WTC11 (cell line): ENCODE measurements around the gene PPP4R3B. TPM values are rescaled to one million over a fixed set of nuclear protein-coding genes. Genes with fewer than 3 reads are reported as not detected.

ENCODE experiments used
- ATAC-seq: fragments of 200-7000 bp; cut with Tn5 transposase; 2 replicates; pipeline ENCODE4 v1.10.0; 2021; ENCODE audit warnings: mild to moderate bottlenecking, moderate library complexity
- CTCF ChIA-PET: fragments of 300-600 bp; sonication (Branson Sonifier 250); formaldehyde crosslinking; loops from one replicate; lab custom pipeline; 2021; ENCODE audit warnings: antibody characterized with exemption; lab: Charles Lee
- POLR2A ChIA-PET: fragments of 350-600 bp; sonication (Branson Sonifier 250); formaldehyde crosslinking; loops from one replicate; lab custom pipeline; 2021; ENCODE audit warnings: antibody characterized with exemption; lab: Charles Lee
- DNase-seq: peaks from one replicate; pipeline ENCODE4 v3.0.0; 2021; ENCODE audit warnings: low spot score
- H3K27ac Mint-ChIP-seq: 2 replicates; pipeline ENCODE4 v1.8.0; 2021; ENCODE audit warnings: mixed read lengths
- H3K27me3 Mint-ChIP-seq: 2 replicates; pipeline ENCODE4 v1.8.0; 2021; ENCODE audit warnings: low read depth, mild to moderate bottlenecking, moderate library complexity, mixed read lengths
- H3K36me3 Mint-ChIP-seq: 2 replicates; pipeline ENCODE4 v1.8.0; 2021; ENCODE audit warnings: mixed read lengths
- H3K4me1 Mint-ChIP-seq: 2 replicates; pipeline ENCODE4 v1.8.0; 2022; ENCODE audit warnings: mixed read lengths
- H3K4me3 Mint-ChIP-seq: 2 replicates; pipeline ENCODE4 v1.8.0; 2021; ENCODE audit warnings: mild to moderate bottlenecking, moderate library complexity, mixed read lengths
- H3K9me3 Mint-ChIP-seq: 2 replicates; pipeline ENCODE4 v1.8.0; 2021; ENCODE audit warnings: mixed read lengths
- ETV6 ChIP-seq: sonication (generic); formaldehyde crosslinking; IDR thresholded peaks from 2 replicates; pipeline ENCODE4 v1.8.1; 2022; ENCODE audit warnings: mild to moderate bottlenecking, missing genetic modification reagents
- GRHL2 ChIP-seq: fragments of 250-450 bp; sonication (Bioruptor Pico); IDR thresholded peaks from 2 replicates; pipeline ENCODE4 v1.8.0; 2022; ENCODE audit warnings: mild to moderate bottlenecking, moderate library complexity; ENCODE audit not compliant: insufficient replicate concordance, severe bottlenecking
- IRF2 ChIP-seq: sonication (generic); formaldehyde crosslinking; IDR thresholded peaks from 2 replicates; pipeline ENCODE4 v1.8.0; 2022; ENCODE audit warnings: low read depth, missing genetic modification reagents, borderline replicate concordance
- JAZF1 ChIP-seq: fragments of 250-450 bp; sonication (Bioruptor Pico); IDR thresholded peaks from 2 replicates; pipeline ENCODE4 v1.9.0; 2021; ENCODE audit warnings: moderate library complexity, mild to moderate bottlenecking, inconsistent platforms
- JUN ChIP-seq: sonication (generic); formaldehyde crosslinking; IDR thresholded peaks from 2 replicates; pipeline ENCODE4 v1.8.0; 2023; ENCODE audit warnings: mild to moderate bottlenecking, missing genetic modification reagents
- KAT7 ChIP-seq: sonication (generic); formaldehyde crosslinking; IDR thresholded peaks from 2 replicates; pipeline ENCODE4 v1.8.1; 2023; ENCODE audit warnings: missing genetic modification reagents, mild to moderate bottlenecking, borderline replicate concordance
- MXD4 ChIP-seq: fragments of 250-450 bp; sonication (Bioruptor Pico); IDR thresholded peaks from 2 replicates; pipeline ENCODE4 v1.8.0; 2021; ENCODE audit warnings: mild to moderate bottlenecking, moderate library complexity, borderline replicate concordance
- NFE2L1 ChIP-seq: sonication (generic); formaldehyde crosslinking; IDR thresholded peaks from 2 replicates; pipeline ENCODE4 v1.8.1; 2023; ENCODE audit warnings: missing genetic modification reagents
- NFYB ChIP-seq: sonication (generic); formaldehyde crosslinking; conservative IDR thresholded peaks from 2 replicates; pipeline ENCODE4 v1.8.0; 2022; ENCODE audit warnings: low read depth, missing genetic modification reagents
- SMAD3 ChIP-seq: sonication (generic); formaldehyde crosslinking; IDR thresholded peaks from 2 replicates; pipeline ENCODE4 v1.8.0; 2022; ENCODE audit warnings: missing genetic modification reagents, mild to moderate bottlenecking, borderline replicate concordance
- TEAD4 ChIP-seq: sonication (generic); formaldehyde crosslinking; IDR thresholded peaks from 2 replicates; pipeline ENCODE4 v1.8.0; 2022; ENCODE audit warnings: mild to moderate bottlenecking, missing genetic modification reagents
- ZNF121 ChIP-seq: sonication (generic); formaldehyde crosslinking; IDR thresholded peaks from 2 replicates; pipeline ENCODE4 v1.8.0; 2023; ENCODE audit warnings: missing genetic modification reagents
- ZNF317 ChIP-seq: sonication (generic); formaldehyde crosslinking; IDR thresholded peaks from 2 replicates; pipeline ENCODE4 v1.8.1; 2023; ENCODE audit warnings: low read depth, mild to moderate bottlenecking, moderate library complexity, missing genetic modification reagents, borderline replicate concordance
- total RNA-seq: library from RNA; stranded (reverse); gene quantifications from 3 replicates; pipeline ENCODE4 v1.2.3, GENCODE V29; 2021
- TF ChIP-seq, protein P1 (sequence below): fragments of 250-450 bp; sonication (Bioruptor Pico); conservative IDR thresholded peaks from 2 replicates; pipeline ENCODE4 v1.9.0; 2021; ENCODE audit warnings: mild to moderate bottlenecking
- TF ChIP-seq, protein P2 (sequence below): sonication (generic); formaldehyde crosslinking; IDR thresholded peaks from 2 replicates; pipeline ENCODE4 v1.8.1; 2023; ENCODE audit warnings: mild to moderate bottlenecking, missing genetic modification reagents, moderate library complexity
- TF ChIP-seq, protein P3 (sequence below): sonication (generic); formaldehyde crosslinking; conservative IDR thresholded peaks from 2 replicates; pipeline ENCODE4 v1.8.1; 2023; ENCODE audit warnings: mild to moderate bottlenecking, low read depth, missing genetic modification reagents, moderate library complexity
- TF ChIP-seq, protein P4 (sequence below): fragments of 250-450 bp; sonication (Bioruptor Pico); IDR thresholded peaks from 2 replicates; pipeline ENCODE4 v1.9.0; 2021; ENCODE audit warnings: mild to moderate bottlenecking
- TF ChIP-seq, protein P5 (sequence below): sonication (generic); formaldehyde crosslinking; IDR thresholded peaks from 2 replicates; pipeline ENCODE4 v1.8.0; 2022; ENCODE audit warnings: mild to moderate bottlenecking, missing genetic modification reagents
- TF ChIP-seq, protein P6 (sequence below): sonication (generic); formaldehyde crosslinking; IDR thresholded peaks from 2 replicates; pipeline ENCODE4 v1.8.0; 2023; ENCODE audit warnings: missing genetic modification reagents
- TF ChIP-seq, protein P7 (sequence below): fragments of 250-450 bp; sonication (Bioruptor Pico); IDR thresholded peaks from 2 replicates; pipeline ENCODE4 v1.9.0; 2021; ENCODE audit warnings: mild to moderate bottlenecking
- TF ChIP-seq, protein P8 (sequence below): fragments of 250-450 bp; sonication (Bioruptor Pico); IDR thresholded peaks from 2 replicates; pipeline ENCODE4 v1.8.0; 2021; ENCODE audit warnings: mild to moderate bottlenecking

Gene PPP4R3B
- total RNA-seq, 1 experiment from 2014 or later = 39.0 TPM

DNA sequence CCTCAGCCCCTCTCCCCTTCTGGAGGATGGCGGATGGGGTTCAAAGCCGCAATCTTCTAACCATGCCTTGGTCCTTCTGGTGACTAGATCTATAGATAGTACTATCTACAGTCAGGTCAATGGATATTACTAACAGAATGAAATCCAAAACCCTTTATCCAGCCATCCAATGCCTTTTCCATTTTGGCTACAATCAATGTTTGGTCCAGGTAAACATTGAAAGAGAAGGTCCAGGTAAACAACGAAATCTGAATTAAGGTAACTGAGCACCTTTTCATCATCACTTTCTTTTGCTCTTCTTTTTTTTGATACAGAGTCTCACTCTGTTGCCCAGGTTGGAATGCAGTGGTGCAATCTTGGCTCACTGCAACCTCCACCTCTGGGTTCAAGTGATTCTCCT is 9.7 kb downstream of the PPP4R3B start:
- Mint-ChIP-seq H3K36me3 (peaks cover 13% of the 10 kb centered on the region), H3K9me3 (no peaks in the 10 kb centered on the region), H3K27ac (no peak overlapping the region), H3K27me3 (no peaks in the 10 kb centered on the region), H3K4me3 (no peak overlapping the region), H3K4me1 (no peaks in the 10 kb centered on the region)
- TF ChIP-seq KAT7 (CRISPR knock-in tag) (no peak), ZNF317 (CRISPR knock-in tag) (no peak), JUN (CRISPR knock-in tag) (no peak), ZNF121 (CRISPR knock-in tag) (no peak)
- TF ChIP-seq, protein P1, sequence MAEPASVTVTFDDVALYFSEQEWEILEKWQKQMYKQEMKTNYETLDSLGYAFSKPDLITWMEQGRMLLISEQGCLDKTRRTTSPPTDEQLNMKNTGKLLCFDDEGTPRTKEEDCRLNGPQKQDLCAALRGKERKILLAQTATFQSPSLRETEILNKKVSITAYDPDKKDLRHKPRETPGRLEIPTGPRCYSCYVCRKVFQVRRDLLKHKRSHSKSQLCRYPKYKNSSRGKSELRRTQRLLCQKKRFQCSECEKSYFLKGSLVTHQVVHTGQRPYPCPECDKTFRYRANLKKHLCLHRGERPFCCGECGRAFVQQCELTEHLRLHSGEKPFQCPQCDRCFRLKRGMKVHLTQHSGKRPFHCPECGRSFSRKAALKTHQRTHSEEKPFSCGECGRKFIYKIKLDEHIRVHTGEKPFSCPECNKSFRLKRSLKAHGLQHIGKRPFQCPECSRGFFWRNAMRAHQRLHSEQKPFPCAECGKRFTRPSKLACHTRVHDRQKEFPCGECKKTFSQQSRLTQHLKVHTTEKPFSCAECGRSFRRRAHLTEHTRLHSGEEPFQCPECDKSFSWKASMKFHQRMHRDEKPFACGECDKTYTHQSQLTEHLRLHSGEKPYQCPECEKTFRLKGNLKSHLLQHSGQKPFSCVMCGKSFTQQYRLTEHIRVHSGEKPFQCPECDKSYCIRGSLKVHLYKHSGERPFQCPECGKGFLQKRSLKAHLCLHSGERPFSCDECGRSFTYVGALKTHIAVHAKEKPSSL (CRISPR knock-in tag) = no peak
- TF ChIP-seq, protein P2, sequence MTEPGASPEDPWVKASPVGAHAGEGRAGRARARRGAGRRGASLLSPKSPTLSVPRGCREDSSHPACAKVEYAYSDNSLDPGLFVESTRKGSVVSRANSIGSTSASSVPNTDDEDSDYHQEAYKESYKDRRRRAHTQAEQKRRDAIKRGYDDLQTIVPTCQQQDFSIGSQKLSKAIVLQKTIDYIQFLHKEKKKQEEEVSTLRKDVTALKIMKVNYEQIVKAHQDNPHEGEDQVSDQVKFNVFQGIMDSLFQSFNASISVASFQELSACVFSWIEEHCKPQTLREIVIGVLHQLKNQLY (CRISPR knock-in tag) = no peak
- TF ChIP-seq, protein P3, sequence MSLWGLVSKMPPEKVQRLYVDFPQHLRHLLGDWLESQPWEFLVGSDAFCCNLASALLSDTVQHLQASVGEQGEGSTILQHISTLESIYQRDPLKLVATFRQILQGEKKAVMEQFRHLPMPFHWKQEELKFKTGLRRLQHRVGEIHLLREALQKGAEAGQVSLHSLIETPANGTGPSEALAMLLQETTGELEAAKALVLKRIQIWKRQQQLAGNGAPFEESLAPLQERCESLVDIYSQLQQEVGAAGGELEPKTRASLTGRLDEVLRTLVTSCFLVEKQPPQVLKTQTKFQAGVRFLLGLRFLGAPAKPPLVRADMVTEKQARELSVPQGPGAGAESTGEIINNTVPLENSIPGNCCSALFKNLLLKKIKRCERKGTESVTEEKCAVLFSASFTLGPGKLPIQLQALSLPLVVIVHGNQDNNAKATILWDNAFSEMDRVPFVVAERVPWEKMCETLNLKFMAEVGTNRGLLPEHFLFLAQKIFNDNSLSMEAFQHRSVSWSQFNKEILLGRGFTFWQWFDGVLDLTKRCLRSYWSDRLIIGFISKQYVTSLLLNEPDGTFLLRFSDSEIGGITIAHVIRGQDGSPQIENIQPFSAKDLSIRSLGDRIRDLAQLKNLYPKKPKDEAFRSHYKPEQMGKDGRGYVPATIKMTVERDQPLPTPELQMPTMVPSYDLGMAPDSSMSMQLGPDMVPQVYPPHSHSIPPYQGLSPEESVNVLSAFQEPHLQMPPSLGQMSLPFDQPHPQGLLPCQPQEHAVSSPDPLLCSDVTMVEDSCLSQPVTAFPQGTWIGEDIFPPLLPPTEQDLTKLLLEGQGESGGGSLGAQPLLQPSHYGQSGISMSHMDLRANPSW (CRISPR knock-in tag) = no peak
- POLR2A ChIA-PET = no interaction called here
- DNase-seq (no peak), ATAC-seq (no peak)
- CTCF ChIA-PET = no interaction called here

DNA sequence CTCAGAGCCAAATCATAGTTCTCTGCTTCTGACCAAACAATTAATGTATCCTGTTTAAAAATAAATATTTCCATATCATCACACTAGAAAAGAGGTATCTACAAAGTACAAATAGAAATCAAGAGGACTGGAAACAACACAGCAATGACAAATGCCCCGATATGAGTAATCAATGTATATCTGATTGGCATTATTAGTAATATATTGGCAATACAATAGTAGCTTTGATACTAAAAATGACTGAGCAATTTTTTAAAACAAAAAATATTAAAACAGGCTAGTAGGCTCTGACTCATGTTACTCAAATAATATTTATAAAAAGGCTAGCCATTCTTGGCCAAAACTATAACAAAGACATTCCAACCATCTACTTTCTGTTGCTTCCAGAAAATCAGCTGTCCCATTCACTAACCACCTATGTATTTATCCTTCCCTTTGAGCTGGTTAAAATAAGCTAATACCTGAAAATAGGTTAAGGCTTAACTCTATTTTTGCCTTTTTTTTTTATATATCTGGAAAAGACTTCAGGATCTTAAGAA is 13.3 kb downstream of the PPP4R3B start:
- no peaks in the 10 kb centered on the region for H3K27me3 Mint-ChIP-seq
- DNase-seq = no peak
- H3K4me3 Mint-ChIP-seq = no peak overlapping the region
- H3K4me1 Mint-ChIP-seq = no peaks in the 10 kb centered on the region
- ChIA-PET CTCF (interaction anchor here (1.3 kb wide), 1 partner anchor 16 kb away, joined by 3 read pairs; no protein-coding TSS in a partner anchor), POLR2A (no interaction called here)
- H3K27ac Mint-ChIP-seq = no peak overlapping the region
- peaks cover 17% of the 10 kb centered on the region for H3K36me3 Mint-ChIP-seq
- no peak for ATAC-seq
- no peaks in the 10 kb centered on the region for H3K9me3 Mint-ChIP-seq
- no peak for TF ChIP-seq MXD4 (CRISPR knock-in tag)
- TF ChIP-seq, protein P4, sequence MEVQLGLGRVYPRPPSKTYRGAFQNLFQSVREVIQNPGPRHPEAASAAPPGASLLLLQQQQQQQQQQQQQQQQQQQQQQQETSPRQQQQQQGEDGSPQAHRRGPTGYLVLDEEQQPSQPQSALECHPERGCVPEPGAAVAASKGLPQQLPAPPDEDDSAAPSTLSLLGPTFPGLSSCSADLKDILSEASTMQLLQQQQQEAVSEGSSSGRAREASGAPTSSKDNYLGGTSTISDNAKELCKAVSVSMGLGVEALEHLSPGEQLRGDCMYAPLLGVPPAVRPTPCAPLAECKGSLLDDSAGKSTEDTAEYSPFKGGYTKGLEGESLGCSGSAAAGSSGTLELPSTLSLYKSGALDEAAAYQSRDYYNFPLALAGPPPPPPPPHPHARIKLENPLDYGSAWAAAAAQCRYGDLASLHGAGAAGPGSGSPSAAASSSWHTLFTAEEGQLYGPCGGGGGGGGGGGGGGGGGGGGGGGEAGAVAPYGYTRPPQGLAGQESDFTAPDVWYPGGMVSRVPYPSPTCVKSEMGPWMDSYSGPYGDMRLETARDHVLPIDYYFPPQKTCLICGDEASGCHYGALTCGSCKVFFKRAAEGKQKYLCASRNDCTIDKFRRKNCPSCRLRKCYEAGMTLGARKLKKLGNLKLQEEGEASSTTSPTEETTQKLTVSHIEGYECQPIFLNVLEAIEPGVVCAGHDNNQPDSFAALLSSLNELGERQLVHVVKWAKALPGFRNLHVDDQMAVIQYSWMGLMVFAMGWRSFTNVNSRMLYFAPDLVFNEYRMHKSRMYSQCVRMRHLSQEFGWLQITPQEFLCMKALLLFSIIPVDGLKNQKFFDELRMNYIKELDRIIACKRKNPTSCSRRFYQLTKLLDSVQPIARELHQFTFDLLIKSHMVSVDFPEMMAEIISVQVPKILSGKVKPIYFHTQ (CRISPR knock-in tag) = no peak
- TF ChIP-seq JAZF1 (CRISPR knock-in tag) = no peak
- TF ChIP-seq, protein P5, sequence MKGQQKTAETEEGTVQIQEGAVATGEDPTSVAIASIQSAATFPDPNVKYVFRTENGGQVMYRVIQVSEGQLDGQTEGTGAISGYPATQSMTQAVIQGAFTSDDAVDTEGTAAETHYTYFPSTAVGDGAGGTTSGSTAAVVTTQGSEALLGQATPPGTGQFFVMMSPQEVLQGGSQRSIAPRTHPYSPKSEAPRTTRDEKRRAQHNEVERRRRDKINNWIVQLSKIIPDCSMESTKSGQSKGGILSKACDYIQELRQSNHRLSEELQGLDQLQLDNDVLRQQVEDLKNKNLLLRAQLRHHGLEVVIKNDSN (CRISPR knock-in tag) = no peak
- TF ChIP-seq, protein P6, sequence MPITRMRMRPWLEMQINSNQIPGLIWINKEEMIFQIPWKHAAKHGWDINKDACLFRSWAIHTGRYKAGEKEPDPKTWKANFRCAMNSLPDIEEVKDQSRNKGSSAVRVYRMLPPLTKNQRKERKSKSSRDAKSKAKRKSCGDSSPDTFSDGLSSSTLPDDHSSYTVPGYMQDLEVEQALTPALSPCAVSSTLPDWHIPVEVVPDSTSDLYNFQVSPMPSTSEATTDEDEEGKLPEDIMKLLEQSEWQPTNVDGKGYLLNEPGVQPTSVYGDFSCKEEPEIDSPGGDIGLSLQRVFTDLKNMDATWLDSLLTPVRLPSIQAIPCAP (CRISPR knock-in tag) = no peak
- no peak for TF ChIP-seq ETV6 (CRISPR knock-in tag)
- no peak for TF ChIP-seq GRHL2 (CRISPR knock-in tag)
- TF ChIP-seq IRF2 (CRISPR knock-in tag) = no peak
- TF ChIP-seq TEAD4 (CRISPR knock-in tag) = no peak
- TF ChIP-seq, protein P7, sequence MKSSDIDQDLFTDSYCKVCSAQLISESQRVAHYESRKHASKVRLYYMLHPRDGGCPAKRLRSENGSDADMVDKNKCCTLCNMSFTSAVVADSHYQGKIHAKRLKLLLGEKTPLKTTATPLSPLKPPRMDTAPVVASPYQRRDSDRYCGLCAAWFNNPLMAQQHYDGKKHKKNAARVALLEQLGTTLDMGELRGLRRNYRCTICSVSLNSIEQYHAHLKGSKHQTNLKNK (CRISPR knock-in tag) = no peak
- no peak for TF ChIP-seq SMAD3 (CRISPR knock-in tag)
- TF ChIP-seq NFYB (CRISPR knock-in tag) = no peak
- TF ChIP-seq NFE2L1 (CRISPR knock-in tag) = no peak
- TF ChIP-seq, protein P8, sequence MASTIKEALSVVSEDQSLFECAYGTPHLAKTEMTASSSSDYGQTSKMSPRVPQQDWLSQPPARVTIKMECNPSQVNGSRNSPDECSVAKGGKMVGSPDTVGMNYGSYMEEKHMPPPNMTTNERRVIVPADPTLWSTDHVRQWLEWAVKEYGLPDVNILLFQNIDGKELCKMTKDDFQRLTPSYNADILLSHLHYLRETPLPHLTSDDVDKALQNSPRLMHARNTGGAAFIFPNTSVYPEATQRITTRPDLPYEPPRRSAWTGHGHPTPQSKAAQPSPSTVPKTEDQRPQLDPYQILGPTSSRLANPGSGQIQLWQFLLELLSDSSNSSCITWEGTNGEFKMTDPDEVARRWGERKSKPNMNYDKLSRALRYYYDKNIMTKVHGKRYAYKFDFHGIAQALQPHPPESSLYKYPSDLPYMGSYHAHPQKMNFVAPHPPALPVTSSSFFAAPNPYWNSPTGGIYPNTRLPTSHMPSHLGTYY (CRISPR knock-in tag) = no peak
